H1 (cell line): ENCODE results near the gene ZNF611.

ENCODE experiments used
- EZH2 ChIP-seq: fragments of 200-600 bp; sonication (generic); IDR thresholded peaks from 2 replicates; pipeline ENCODE4 v1.7.1; 2012; ENCODE audit warnings: low read depth, mild to moderate bottlenecking, moderate library complexity, low read length, inconsistent platforms; ENCODE audit not compliant: severe bottlenecking
- GTF2F1 ChIP-seq: IDR thresholded peaks from 2 replicates; pipeline ENCODE4 v1.6.1; 2012; ENCODE audit warnings: low read depth, low read length, improper control_type of control experiment, borderline replicate concordance
- POLR2A ChIP-seq, 2 experiments: IDR thresholded peaks; 1 replicate in 1 of 2; 2 replicates in 1 of 2; pipeline ENCODE4 v1.6.1; 2011; ENCODE audit warnings: low read depth in 2 of 2, low read length in 2 of 2, mild to moderate bottlenecking in 2 of 2; ENCODE audit errors: control extremely low read depth in 1 of 2
- SIN3A ChIP-seq, 2 experiments: IDR thresholded peaks in 1 of 2; conservative IDR thresholded peaks in 1 of 2; 2 replicates each; pipeline ENCODE4 v1.6.1; 2011 to 2012; ENCODE audit warnings: low read length in 2 of 2, improper control_type of control experiment in 1 of 2, low read depth in 1 of 2, mild to moderate bottlenecking in 1 of 2
- SP1 ChIP-seq: IDR thresholded peaks from 2 replicates; pipeline ENCODE4 v1.6.1; 2011; ENCODE audit warnings: low read depth, low read length
- SUZ12 ChIP-seq: fragments of 200-600 bp; sonication (generic); IDR thresholded peaks from 2 replicates; pipeline ENCODE4 v1.6.1; 2012; ENCODE audit warnings: mild to moderate bottlenecking, inconsistent platforms, low read length, moderate library complexity, mixed read lengths
- TBP ChIP-seq: IDR thresholded peaks from 2 replicates; pipeline ENCODE4 v1.6.1; 2011; ENCODE audit warnings: low read depth, low read length, improper control_type of control experiment
- TEAD4 ChIP-seq: IDR thresholded peaks from 2 replicates; pipeline ENCODE4 v1.6.1; 2012; ENCODE audit warnings: low read depth, low read length, inconsistent platforms, mixed read lengths
- ZNF274 ChIP-seq: IDR thresholded peaks from 2 replicates; pipeline ENCODE4 v1.7.0; 2012; ENCODE audit warnings: low read length, borderline replicate concordance; ENCODE audit errors: extremely low read depth
- TF ChIP-seq, protein P1 (sequence below), 3 experiments: IDR thresholded peaks; 1 replicate in 2 of 3; 2 replicates in 1 of 3; pipeline versions ENCODE4 v1.5.1 to v1.6.1; 2011; ENCODE audit warnings: low read length in 3 of 3, mild to moderate bottlenecking in 3 of 3, inconsistent platforms in 2 of 3, low read depth in 1 of 3, moderate library complexity in 1 of 3; ENCODE audit not compliant: insufficient read depth in 1 of 3; ENCODE audit errors: control extremely low read depth in 1 of 3

DNA sequence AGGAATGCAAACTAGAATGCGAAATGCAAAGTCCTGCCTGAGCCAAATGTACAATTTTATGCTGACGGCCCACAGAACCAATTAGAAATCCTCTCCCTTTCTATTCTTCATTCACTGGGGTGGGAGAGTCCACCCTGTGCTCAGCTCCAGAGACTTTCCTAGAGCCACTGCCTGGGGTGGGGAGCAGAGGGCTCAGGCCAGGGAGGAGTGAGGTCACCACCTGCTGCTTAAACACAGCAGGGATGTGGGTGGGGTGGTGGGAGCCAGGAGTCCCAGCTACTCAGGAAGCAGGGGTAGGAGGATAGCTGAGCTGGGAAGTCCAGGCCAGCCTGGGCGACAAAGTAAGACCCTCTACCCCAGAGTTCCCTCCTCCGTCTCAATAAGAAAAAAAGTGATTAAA, 69.8 kb downstream of the ZNF611 start:
- TF ChIP-seq SP1 (no peak), GTF2F1 (no peak), ZNF274 (no peak), SIN3A (conservative IDR thresholded peaks at IDR 0.05 in 1 of 2, IDR thresholded peaks at IDR 0.05 in 1 of 2; ENCODE audit: low read depth in 1 of 2, low read length in 2 of 2) (no peak), SUZ12 (no peak), EZH2 (no peak), TBP (no peak), TEAD4 (no peak), POLR2A (IDR thresholded peaks at IDR 0.05; ENCODE audit: control extremely low read depth in 1 of 2, low read depth in 2 of 2, low read length in 2 of 2) (no peak)
- TF ChIP-seq, protein P1, sequence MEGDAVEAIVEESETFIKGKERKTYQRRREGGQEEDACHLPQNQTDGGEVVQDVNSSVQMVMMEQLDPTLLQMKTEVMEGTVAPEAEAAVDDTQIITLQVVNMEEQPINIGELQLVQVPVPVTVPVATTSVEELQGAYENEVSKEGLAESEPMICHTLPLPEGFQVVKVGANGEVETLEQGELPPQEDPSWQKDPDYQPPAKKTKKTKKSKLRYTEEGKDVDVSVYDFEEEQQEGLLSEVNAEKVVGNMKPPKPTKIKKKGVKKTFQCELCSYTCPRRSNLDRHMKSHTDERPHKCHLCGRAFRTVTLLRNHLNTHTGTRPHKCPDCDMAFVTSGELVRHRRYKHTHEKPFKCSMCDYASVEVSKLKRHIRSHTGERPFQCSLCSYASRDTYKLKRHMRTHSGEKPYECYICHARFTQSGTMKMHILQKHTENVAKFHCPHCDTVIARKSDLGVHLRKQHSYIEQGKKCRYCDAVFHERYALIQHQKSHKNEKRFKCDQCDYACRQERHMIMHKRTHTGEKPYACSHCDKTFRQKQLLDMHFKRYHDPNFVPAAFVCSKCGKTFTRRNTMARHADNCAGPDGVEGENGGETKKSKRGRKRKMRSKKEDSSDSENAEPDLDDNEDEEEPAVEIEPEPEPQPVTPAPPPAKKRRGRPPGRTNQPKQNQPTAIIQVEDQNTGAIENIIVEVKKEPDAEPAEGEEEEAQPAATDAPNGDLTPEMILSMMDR (IDR thresholded peaks at IDR 0.05; ENCODE audit: control extremely low read depth in 1 of 3, insufficient read depth in 1 of 3, low read depth in 1 of 3, low read length in 3 of 3): no peak
